GM06990 (cell line): ENCODE results near the gene MAPK10.

Source experiments
- DNase-seq: peaks from one replicate; pipeline ENCODE4 v3.0.0-alpha.2; 2011; ENCODE audit not compliant: insufficient read length; ENCODE audit errors: extremely low read depth
- H3K27me3 ChIP-seq: replicated peaks from 2 replicates; pipeline ENCODE4 v1.6.0; 2011; ENCODE audit warnings: low read length; ENCODE audit not compliant: control insufficient read depth, insufficient read depth
- H3K36me3 ChIP-seq: 2 replicates; pipeline ENCODE4 v1.5.1; 2011; ENCODE audit warnings: low read length; ENCODE audit not compliant: control insufficient read depth, insufficient read depth
- H3K4me3 ChIP-seq: replicated peaks from 2 replicates; pipeline ENCODE4 v1.5.1; 2011; ENCODE audit warnings: low read depth, mild to moderate bottlenecking, control low read depth, low read length
- TF ChIP-seq, protein P1 (sequence below): IDR thresholded peaks from 2 replicates; pipeline ENCODE4 v1.5.1; 2011; ENCODE audit warnings: low read length, control low read depth, mild to moderate bottlenecking, inconsistent platforms; ENCODE audit not compliant: insufficient read depth, poor library complexity, severe bottlenecking

The MAPK10 gene

DNA sequence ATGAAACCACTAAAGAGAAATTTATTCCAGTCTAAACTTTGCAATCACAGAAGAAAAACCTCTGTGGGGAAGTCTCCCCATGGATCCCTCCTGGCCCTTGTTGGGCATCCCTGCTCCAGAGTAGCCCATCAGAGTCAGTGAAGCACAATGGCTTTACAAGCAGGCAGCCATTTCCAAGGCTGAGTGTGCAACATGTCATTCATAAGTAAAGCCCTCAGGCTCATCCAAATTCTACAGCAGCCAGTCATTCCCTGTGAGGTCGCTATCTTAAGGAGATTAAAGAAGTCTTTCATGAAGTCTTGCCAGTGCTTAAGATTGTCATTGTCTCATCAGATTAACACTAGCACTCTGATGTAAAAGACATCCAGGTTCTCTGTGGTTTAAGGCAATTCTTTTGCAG is 17.0 kb upstream of the MAPK10 start:
- DNase-seq: no peak

DNA sequence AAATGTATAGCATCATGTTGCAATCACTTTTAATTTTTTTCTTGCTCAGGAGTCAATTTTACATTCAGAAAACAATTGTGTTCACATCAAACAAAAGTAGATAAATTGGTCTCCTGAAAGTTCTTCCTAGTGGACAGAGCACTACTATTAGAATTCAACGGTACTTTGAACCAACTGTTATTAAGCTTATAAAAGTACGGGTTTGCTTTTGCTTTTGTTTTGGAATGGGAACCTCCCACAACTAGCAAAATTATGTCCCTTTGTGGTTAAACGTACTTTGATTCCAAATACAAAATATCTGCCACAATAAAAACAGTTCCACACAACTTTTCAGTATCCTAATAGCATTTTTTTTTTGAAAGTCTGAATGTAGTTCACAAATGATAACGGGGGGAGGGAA is 8.6 kb upstream of the MAPK10 start:
- no peak overlapping the region for H3K4me3 ChIP-seq
- TF ChIP-seq, protein P1, sequence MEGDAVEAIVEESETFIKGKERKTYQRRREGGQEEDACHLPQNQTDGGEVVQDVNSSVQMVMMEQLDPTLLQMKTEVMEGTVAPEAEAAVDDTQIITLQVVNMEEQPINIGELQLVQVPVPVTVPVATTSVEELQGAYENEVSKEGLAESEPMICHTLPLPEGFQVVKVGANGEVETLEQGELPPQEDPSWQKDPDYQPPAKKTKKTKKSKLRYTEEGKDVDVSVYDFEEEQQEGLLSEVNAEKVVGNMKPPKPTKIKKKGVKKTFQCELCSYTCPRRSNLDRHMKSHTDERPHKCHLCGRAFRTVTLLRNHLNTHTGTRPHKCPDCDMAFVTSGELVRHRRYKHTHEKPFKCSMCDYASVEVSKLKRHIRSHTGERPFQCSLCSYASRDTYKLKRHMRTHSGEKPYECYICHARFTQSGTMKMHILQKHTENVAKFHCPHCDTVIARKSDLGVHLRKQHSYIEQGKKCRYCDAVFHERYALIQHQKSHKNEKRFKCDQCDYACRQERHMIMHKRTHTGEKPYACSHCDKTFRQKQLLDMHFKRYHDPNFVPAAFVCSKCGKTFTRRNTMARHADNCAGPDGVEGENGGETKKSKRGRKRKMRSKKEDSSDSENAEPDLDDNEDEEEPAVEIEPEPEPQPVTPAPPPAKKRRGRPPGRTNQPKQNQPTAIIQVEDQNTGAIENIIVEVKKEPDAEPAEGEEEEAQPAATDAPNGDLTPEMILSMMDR: no peak
- no peaks in the 10 kb centered on the region for H3K27me3 ChIP-seq
- no peaks in the 10 kb centered on the region for H3K36me3 ChIP-seq
- no peak for DNase-seq

More for the DNA sequence above, 17.0 kb upstream of the MAPK10 start:
- no peak overlapping the region for H3K4me3 ChIP-seq
- H3K27me3 ChIP-seq: no peaks in the 10 kb centered on the region
- TF ChIP-seq, protein P1: no peak
- no peaks in the 10 kb centered on the region for H3K36me3 ChIP-seq

DNA sequence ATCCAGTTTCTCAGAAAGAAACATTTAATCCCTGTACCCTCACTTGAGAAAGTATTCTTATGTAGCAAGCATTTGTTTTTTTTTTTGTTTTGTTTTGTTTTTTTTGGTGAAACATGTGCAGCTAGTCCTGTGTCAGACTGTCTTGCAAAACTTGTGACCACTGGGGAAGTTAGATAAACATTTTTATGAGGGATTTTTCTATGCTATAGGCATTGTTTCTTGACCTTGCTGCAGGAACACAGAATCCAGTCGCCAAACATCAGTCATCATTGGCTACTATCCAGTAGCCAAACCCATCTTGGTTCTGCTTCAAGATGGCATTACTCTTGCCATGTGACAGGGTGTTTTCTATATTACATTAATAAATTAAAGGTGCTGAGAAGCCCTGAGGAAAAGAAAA is 7.7 kb upstream of the MAPK10 start:
- no peak for DNase-seq
- Histone ChIP-seq H3K4me3 (no peak overlapping the region), H3K36me3 (no peaks in the 10 kb centered on the region), H3K27me3 (no peaks in the 10 kb centered on the region)
- TF ChIP-seq, protein P1: no peak

DNA sequence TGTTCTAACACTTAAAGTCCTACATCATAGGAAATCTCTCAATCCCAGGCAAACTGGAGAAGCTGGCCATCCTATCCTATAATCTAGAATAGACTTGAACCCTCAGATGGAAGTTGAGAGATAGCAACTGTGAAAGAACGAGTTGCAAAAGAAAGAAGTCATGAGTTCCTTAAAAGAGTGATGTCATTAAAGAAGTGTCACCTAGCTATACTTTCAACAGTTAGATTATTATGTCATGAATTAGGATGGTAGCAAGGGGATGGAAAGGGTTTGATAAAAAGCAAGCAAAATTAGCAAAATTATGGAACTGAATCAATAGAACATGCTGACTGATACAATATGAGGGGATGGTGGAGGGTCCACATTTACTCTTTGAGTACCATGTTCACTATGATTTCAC is 7.1 kb upstream of the MAPK10 start:
- TF ChIP-seq, protein P1: no peak
- no peak for DNase-seq
- Histone ChIP-seq H3K36me3 (no peaks in the 10 kb centered on the region), H3K4me3 (no peak overlapping the region), H3K27me3 (no peaks in the 10 kb centered on the region)

DNA sequence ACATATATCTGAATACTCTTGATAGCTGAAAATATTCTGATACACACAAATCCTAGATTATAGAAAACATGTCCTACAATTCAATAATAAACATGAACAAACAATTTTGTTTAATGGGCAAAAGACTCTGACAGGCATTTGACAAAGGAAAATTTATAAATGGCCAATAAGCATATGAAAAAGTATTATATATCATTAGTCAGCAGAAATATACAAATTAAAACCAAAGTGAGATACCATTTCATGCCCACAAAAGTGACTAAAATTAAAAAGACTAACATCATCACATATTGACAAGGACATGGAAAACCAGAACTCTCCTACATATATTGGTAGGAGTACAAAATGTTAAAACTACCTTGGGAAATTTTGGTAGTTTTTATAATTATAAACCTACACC is 2.7 kb upstream of the MAPK10 start:
- TF ChIP-seq, protein P1: no peak
- H3K4me3 ChIP-seq: no peak overlapping the region
- no peaks in the 10 kb centered on the region for H3K36me3 ChIP-seq
- DNase-seq: no peak
- H3K27me3 ChIP-seq: no peaks in the 10 kb centered on the region

DNA sequence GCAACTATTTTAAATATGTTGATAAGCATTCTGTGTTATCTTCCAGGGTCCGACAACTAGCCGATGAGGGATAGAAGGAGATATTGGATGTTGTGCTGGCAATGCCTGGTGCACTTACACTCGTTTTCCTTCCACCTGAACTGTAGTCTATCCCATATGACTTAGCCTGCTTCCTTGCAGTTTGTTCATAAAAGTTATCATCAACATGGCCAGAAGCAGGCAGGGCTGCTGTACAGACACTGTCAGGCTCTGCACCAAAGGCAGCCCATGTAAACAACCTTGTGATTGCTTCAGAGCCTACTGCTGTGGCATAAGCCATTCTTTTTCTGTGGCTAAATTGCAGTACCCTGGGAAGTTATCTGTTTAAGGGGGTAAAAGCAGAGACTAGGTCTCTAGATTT is 1.6 kb downstream of the MAPK10 start:
- DNase-seq: no peak
- Histone ChIP-seq H3K27me3 (no peaks in the 10 kb centered on the region), H3K36me3 (no peaks in the 10 kb centered on the region), H3K4me3 (no peak overlapping the region)
- TF ChIP-seq, protein P1: no peak
